Endothelial cell of umbilical vein (primary cell): ENCODE results near the gene HMGXB4. TPM values are rescaled to one million over a fixed set of nuclear protein-coding genes. Genes with fewer than 3 reads are reported as not detected.

Experiments
- BruUV-seq: library from RNA; stranded (reverse); fragments of 400-500 nt; replicated peaks from 2 replicates; lab custom pipeline; 2021; lab: Mats Ljungman, UMichigan
- CTCF ChIA-PET: fragments of 300-600, 350-600 bp; sonication (Branson Sonifier 250); formaldehyde crosslinking; loops from one replicate; lab custom pipeline; 2021; ENCODE audit warnings: antibody characterized with exemption, inconsistent platforms; lab: Charles Lee
- POLR2A ChIA-PET: fragments of 300-600, 350-600 bp; sonication (Branson Sonifier 250); formaldehyde crosslinking; loops from one replicate; lab custom pipeline; 2021; ENCODE audit warnings: antibody characterized with exemption, inconsistent platforms; lab: Charles Lee
- DNase-seq: peaks from one replicate; pipeline ENCODE4 v3.0.0-alpha.2; 2011; ENCODE audit warnings: low read depth, low spot score
- FAIRE-seq: peaks from 2 replicates; lab custom pipeline; 2011; peaks lifted over from hg19 to GRCh38; lab: Jason Lieb, UNC
- H2AFZ ChIP-seq: 2 replicates; pipeline ENCODE4 v1.6.0; 2012; ENCODE audit warnings: low read depth, low read length, control low read depth, inconsistent platforms
- H3K27ac ChIP-seq: 2 replicates; pipeline ENCODE4 v1.5.1; 2011; ENCODE audit warnings: low read depth, mild to moderate bottlenecking, control low read depth, low read length, moderate library complexity; ENCODE audit not compliant: insufficient read depth
- H3K27me3 ChIP-seq, 2 experiments: 2 replicates each; pipeline versions ENCODE4 v1.6.0 to v1.6.1; 2011; ENCODE audit warnings: low read length in 2 of 2, mixed read lengths in 1 of 2; ENCODE audit not compliant: control insufficient read depth in 2 of 2, insufficient read depth in 2 of 2
- H3K36me3 ChIP-seq, 2 experiments: 2 replicates in 1 of 2; 3 replicates in 1 of 2; pipeline ENCODE4 v1.5.1; 2011; ENCODE audit warnings: low read length in 2 of 2, mild to moderate bottlenecking in 1 of 2, moderate library complexity in 1 of 2; ENCODE audit not compliant: control insufficient read depth in 2 of 2, insufficient read depth in 2 of 2; ENCODE audit errors: extremely low read depth in 1 of 2
- H3K4me1 ChIP-seq: 3 replicates; pipeline ENCODE4 v1.5.1; 2011; ENCODE audit warnings: mild to moderate bottlenecking, low read length; ENCODE audit not compliant: control insufficient read depth, insufficient read depth; ENCODE audit errors: extremely low read depth
- H3K4me2 ChIP-seq: 2 replicates; pipeline ENCODE4 v1.6.1; 2011; ENCODE audit warnings: low read length, control low read depth, mixed read lengths; ENCODE audit not compliant: insufficient read depth
- H3K4me3 ChIP-seq, 3 experiments: fragments of 200-600 bp in 1 of 3; sonication (generic), shearing (Covaris generic) in 1 of 3; replicated peaks in 1 of 3; 2 replicates each; pipeline ENCODE4 v1.5.1; 2011 to 2016; ENCODE audit warnings: control low read depth in 3 of 3, low read length in 3 of 3, mild to moderate bottlenecking in 2 of 3, inconsistent platforms in 1 of 3, low read depth in 1 of 3, moderate library complexity in 1 of 3; ENCODE audit not compliant: insufficient read depth in 1 of 3
- H3K79me2 ChIP-seq: 2 replicates; pipeline ENCODE4 v1.6.0; 2012; ENCODE audit warnings: low read length, inconsistent platforms; ENCODE audit not compliant: control insufficient read depth, insufficient read depth
- H3K9ac ChIP-seq: replicated peaks from 2 replicates; pipeline ENCODE3; 2011; ENCODE audit warnings: low read length, control low read depth; ENCODE audit not compliant: insufficient read depth; ENCODE audit errors: extremely low read depth
- H3K9me1 ChIP-seq: replicated peaks from 3 replicates; pipeline ENCODE4 v1.6.0; 2011; ENCODE audit warnings: mild to moderate bottlenecking, low read length; ENCODE audit not compliant: control insufficient read depth, insufficient read depth; ENCODE audit errors: extremely low read depth
- H3K9me3 ChIP-seq: replicated peaks from 2 replicates; pipeline ENCODE4 v1.5.1; 2012; ENCODE audit warnings: low read length, inconsistent platforms; ENCODE audit not compliant: control insufficient read depth, insufficient read depth
- H4K20me1 ChIP-seq: replicated peaks from 2 replicates; pipeline ENCODE3; 2011; ENCODE audit warnings: mild to moderate bottlenecking, low read length; ENCODE audit not compliant: control insufficient read depth, insufficient read depth; ENCODE audit errors: extremely low read depth
- EZH2 ChIP-seq: IDR thresholded peaks from 2 replicates; pipeline ENCODE4 v1.6.1; 2012; ENCODE audit warnings: borderline replicate concordance, low read depth, mild to moderate bottlenecking, moderate library complexity, low read length, inconsistent platforms; ENCODE audit not compliant: severe bottlenecking
- FOS ChIP-seq: IDR thresholded peaks from 2 replicates; pipeline ENCODE4 v1.6.1; 2011; ENCODE audit warnings: mild to moderate bottlenecking, low read length, moderate library complexity, borderline replicate concordance; ENCODE audit not compliant: insufficient read depth
- GATA2 ChIP-seq: IDR thresholded peaks from 2 replicates; pipeline ENCODE4 v1.7.0; 2011; ENCODE audit warnings: low read depth, mild to moderate bottlenecking, moderate library complexity, mixed read lengths, low read length; ENCODE audit not compliant: insufficient read length, insufficient read depth
- JUN ChIP-seq: IDR thresholded peaks from 2 replicates; pipeline ENCODE4 v1.6.1; 2011; ENCODE audit warnings: borderline replicate concordance, low read depth; ENCODE audit not compliant: insufficient read length, insufficient read depth
- MAX ChIP-seq: IDR thresholded peaks from 2 replicates; pipeline ENCODE4 v1.6.1; 2011; ENCODE audit not compliant: insufficient read depth, insufficient read length
- MYC ChIP-seq: IDR thresholded peaks from one replicate; pipeline ENCODE4 v1.6.1; 2011; ENCODE audit warnings: mild to moderate bottlenecking, low read depth, low read length
- POLR2A ChIP-seq: IDR thresholded peaks from 2 replicates; pipeline ENCODE4 v1.6.1; 2012; ENCODE audit warnings: low read depth, mild to moderate bottlenecking, control low read depth, low read length
- POLR2AphosphoS5 ChIP-seq: IDR thresholded peaks from 2 replicates; pipeline ENCODE4 v1.6.1; 2012; ENCODE audit warnings: low read depth, mild to moderate bottlenecking, control low read depth, low read length, moderate library complexity; ENCODE audit not compliant: insufficient read depth
- dilution Hi-C: fragments of 300-500 bp; cut with MboI; formaldehyde crosslinking; loops from one replicate; pipeline ENCODE4 v1.15.0; 2019; ENCODE audit warnings: low sequenced_read_pairs; ENCODE audit not compliant: extremely low pct_ligation_motif_present
- intact Hi-C: fragments of 100-400 bp; cut with micrococcal nuclease; formaldehyde crosslinking; loops from one replicate; pipeline ENCODE4 v1.10.0; 2022
- polyA plus RNA-seq, 4 experiments: library from polyadenylated mRNA; depleted of rRNA in 3 of 4; stranded (reverse) in 3 of 4; unstranded in 1 of 4; fragments of >200 nt; gene quantifications; 2 replicates each; pipeline versions ENCODE4 v1.2.1 to v1.2.3, GENCODE V29; 2011 to 2012; ENCODE audit warnings: missing spikeins in 1 of 4
- total RNA-seq: library from RNA; stranded (reverse); gene quantifications from 2 replicates; pipeline ENCODE4 v1.2.3, GENCODE V29; 2021
- TF ChIP-seq, protein P1 (sequence below), 2 donors: IDR thresholded peaks; 1 replicate in 1 of 2; 2 replicates in 1 of 2; pipeline ENCODE4 v1.5.1; 2011; ENCODE audit warnings: low read length in 2 of 2, mild to moderate bottlenecking in 2 of 2, moderate library complexity in 2 of 2, control low read depth in 1 of 2, inconsistent platforms in 1 of 2, low read depth in 1 of 2; ENCODE audit not compliant: insufficient read depth in 1 of 2; ENCODE audit errors: extremely low read depth in 1 of 2

HMGXB4 gene
- total and polyA plus RNA-seq, 2 donors (not counting 3 experiments of a cell fraction or from before 2014, with no cell fraction given) = 12.2 to 30.5 TPM

DNA sequence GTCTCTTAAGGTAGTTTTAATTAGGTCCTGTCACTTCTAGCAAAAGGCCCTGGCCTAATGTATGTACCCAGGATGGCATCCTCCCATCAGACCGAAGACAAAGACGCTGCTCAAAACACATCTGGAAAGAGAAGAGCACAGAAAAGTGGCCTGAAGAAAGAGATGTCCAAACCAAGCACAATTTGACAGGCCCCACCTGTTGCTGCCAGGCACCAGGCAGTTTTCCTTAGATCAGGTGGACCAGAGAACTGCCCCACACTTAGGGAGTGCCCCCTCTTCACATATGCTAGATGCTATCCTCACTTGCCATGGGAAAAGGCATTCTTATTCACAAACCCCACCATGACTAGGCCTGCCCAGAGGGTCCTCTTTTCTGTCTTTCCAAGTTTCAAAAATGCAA is 3.3 kb upstream of the HMGXB4 start:
- Histone ChIP-seq H3K27me3 (peaks cover 3% of the 10 kb centered on the region in 2 experiments), H3K9ac (no peak overlapping the region), H3K4me1 (peaks cover 12% of the 10 kb centered on the region), H3K9me1 (no peaks in the 10 kb centered on the region), H2AFZ (no peak overlapping the region), H3K4me3 (no peak overlapping the region), H4K20me1 (no peaks in the 10 kb centered on the region), H3K9me3 (no peaks in the 10 kb centered on the region), H3K36me3 (no peaks in the 10 kb centered on the region), H3K79me2 (peaks cover 15% of the 10 kb centered on the region), H3K27ac (no peak overlapping the region), H3K4me2 (no peak overlapping the region)
- DNase-seq = no peak
- POLR2A ChIA-PET = no interaction called here
- BruUV-seq = no TSS peak
- no peak for TF ChIP-seq JUN
- no peak for TF ChIP-seq FOS
- no peak for TF ChIP-seq POLR2AphosphoS5
- TF ChIP-seq EZH2 = no peak
- no peak for TF ChIP-seq MYC
- no peak for TF ChIP-seq MAX
- TF ChIP-seq POLR2A = no peak
- TF ChIP-seq, protein P1, sequence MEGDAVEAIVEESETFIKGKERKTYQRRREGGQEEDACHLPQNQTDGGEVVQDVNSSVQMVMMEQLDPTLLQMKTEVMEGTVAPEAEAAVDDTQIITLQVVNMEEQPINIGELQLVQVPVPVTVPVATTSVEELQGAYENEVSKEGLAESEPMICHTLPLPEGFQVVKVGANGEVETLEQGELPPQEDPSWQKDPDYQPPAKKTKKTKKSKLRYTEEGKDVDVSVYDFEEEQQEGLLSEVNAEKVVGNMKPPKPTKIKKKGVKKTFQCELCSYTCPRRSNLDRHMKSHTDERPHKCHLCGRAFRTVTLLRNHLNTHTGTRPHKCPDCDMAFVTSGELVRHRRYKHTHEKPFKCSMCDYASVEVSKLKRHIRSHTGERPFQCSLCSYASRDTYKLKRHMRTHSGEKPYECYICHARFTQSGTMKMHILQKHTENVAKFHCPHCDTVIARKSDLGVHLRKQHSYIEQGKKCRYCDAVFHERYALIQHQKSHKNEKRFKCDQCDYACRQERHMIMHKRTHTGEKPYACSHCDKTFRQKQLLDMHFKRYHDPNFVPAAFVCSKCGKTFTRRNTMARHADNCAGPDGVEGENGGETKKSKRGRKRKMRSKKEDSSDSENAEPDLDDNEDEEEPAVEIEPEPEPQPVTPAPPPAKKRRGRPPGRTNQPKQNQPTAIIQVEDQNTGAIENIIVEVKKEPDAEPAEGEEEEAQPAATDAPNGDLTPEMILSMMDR (IDR thresholded peaks at IDR 0.05; ENCODE audit: extremely low read depth in 1 of 2, insufficient read depth in 1 of 2, low read depth in 1 of 2, low read length in 2 of 2) = no peak
- TF ChIP-seq GATA2 = no peak
- CTCF ChIA-PET = no interaction called here
- dilution Hi-C loops = no loop called here
- intact Hi-C loops = no loop called here
- no peak for FAIRE-seq
